ENCODE results near the gene RPS6KA4. TPM values are rescaled to one million over a fixed set of nuclear protein-coding genes. Genes with fewer than 3 reads are reported as not detected.
A peak's percentile ranks its signal among the peaks of the same experiment; 100 is the strongest.

Gene RPS6KA4
- total and polyA plus RNA-seq, 2 of the 13 experiments (the other 11 are each of a cell fraction or from before 2014, with no cell fraction given): 8.9 to 14.2 TPM

DNA sequence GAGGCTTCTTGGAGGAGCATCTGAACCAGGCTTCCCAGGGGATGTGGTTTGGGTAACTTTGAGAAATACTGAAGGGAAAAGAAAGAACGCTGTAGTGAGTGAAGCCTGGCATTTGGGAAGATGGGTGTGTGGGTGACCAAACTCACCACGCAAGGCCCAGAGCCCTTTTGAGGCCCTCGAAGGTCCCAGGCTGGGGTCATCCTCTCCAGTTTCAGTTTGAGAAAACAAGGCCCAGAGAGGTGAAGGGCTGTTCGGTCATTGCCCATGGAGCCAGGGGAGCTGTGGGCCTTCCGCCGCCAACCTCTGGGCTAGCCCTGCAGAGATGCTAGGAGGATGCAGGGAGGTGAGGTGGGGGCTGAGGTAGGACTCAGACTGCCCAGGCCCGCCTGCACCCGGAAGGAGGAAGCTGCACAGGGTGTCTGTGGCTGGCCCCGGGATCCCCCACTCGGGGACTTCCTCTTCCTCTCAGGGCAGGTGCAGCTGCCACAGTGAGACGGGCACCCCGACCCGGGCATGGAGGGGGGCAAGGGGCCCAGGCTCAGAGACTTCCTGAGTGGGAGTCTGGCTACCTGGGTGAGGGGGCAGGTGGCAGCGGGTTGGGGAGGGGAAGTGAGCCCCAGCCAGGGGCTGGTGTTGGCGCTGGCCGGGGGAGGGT lies 19.1 kb upstream of the RPS6KA4 start, which contains the start of gene CCDC88B (continued):
- TF ChIP-seq GFI1 (CRISPR knock-in tag; IDR thresholded peaks at IDR 0.05; ENCODE audit: borderline replicate concordance) (no peak), ZNF12 (CRISPR knock-in tag; IDR thresholded peaks at IDR 0.05) (no peak), MIXL1 (CRISPR knock-in tag; IDR thresholded peaks at IDR 0.05) (no peak)

GRCh38 chr11:64340671-64341335 lies 18.2 kb upstream of the RPS6KA4 start:
- intact Hi-C loops (cut with micrococcal nuclease; ENCODE audit: unreplicated experiment): no loop called here
- Histone ChIP-seq H3K79me2 (ENCODE audit: insufficient read depth, low read length) (no peaks in the 10 kb centered on the region), H3K27ac (ENCODE audit: extremely low read length, insufficient read depth, low read length) (no peak overlapping the region), H3K9me3 (ENCODE audit: low read length) (no peaks in the 10 kb centered on the region), H3K27me3 (ENCODE audit: control insufficient read depth in 1 of 2, insufficient read depth in 2 of 2, low read length in 2 of 2) (peaks cover 3 to 43% of the 10 kb centered on the region in 2 experiments; a peak in 4 of 5 replicates), H4K20me1 (ENCODE audit: insufficient read depth, low read length) (no peaks in the 10 kb centered on the region), H3K4me1 (ENCODE audit: insufficient read depth, low read length) (peaks cover 34% of the 10 kb centered on the region), H3K36me3 (replicated peaks in 1 of 2; ENCODE audit: control insufficient read depth in 1 of 2, insufficient read depth in 2 of 2, low read length in 2 of 2) (no peaks in the 10 kb centered on the region), H2AFZ (ENCODE audit: low read length) (no peak overlapping the region), H3K4me2 (ENCODE audit: low read depth, low read length) (peak overlapping the region; percentile 55), H3K9ac (ENCODE audit: insufficient read depth, low read depth, low read length) (no peak overlapping the region), H3K4me3 (replicated peaks in 1 of 3; ENCODE audit: insufficient read depth in 1 of 3, low read depth in 2 of 3, low read length in 3 of 3) (peak overlapping the region; percentile 12 to 58 (median 27); a peak in 1 of 6 replicates)
- 26% methylated on average over 21 of the region's 33 CpGs for WGBS (ENCODE audit: low lambda C conversion rate)
- in situ Hi-C loops (cut with HindIII; ENCODE audit: extremely low pct_ligation_motif_present, low pct_unique_long_range_greater_than_20kb): no loop called here
- ChIA-PET POLR2A (interaction anchor here (0.7 to 2.7 kb wide), 3 partner anchors 14 to 156 kb away, joined by 3 to 13 read pairs (median 10); partner anchors contain the start of genes PRDX5, STIP1 and TRMT112), CTCF (ENCODE audit: low intra/inter-chr PET ratio, low total read pairs) (interaction anchor here (0.8 kb wide), 1 partner anchor 15 kb away, joined by 3 read pairs; no protein-coding TSS in a partner anchor)
- ATAC-seq: peak; percentile 30
- no peak for TF ChIP-seq ZBTB1 (CRISPR knock-in tag; IDR thresholded peaks at IDR 0.05; ENCODE audit: borderline replicate concordance)
- TF ChIP-seq ZNF652 (CRISPR knock-in tag; IDR thresholded peaks at IDR 0.05; ENCODE audit: borderline replicate concordance, low read depth): peak; percentile 51; the same call in 1 of the 2 replicates
- TF ChIP-seq, protein P1, sequence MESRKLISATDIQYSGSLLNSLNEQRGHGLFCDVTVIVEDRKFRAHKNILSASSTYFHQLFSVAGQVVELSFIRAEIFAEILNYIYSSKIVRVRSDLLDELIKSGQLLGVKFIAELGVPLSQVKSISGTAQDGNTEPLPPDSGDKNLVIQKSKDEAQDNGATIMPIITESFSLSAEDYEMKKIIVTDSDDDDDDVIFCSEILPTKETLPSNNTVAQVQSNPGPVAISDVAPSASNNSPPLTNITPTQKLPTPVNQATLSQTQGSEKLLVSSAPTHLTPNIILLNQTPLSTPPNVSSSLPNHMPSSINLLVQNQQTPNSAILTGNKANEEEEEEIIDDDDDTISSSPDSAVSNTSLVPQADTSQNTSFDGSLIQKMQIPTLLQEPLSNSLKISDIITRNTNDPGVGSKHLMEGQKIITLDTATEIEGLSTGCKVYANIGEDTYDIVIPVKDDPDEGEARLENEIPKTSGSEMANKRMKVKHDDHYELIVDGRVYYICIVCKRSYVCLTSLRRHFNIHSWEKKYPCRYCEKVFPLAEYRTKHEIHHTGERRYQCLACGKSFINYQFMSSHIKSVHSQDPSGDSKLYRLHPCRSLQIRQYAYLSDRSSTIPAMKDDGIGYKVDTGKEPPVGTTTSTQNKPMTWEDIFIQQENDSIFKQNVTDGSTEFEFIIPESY (CRISPR knock-in tag; IDR thresholded peaks at IDR 0.05): 0 out of 2 replicates have a peak, but pooled peaks have one; percentile 60
- DNase-seq (ENCODE audit: low spot score): no peak
- FAIRE-seq: no peak
- no TSS peak for BruUV-seq (replicated peaks)
